GM12872 (cell line): ENCODE measurements around the gene MAML2.
A peak's percentile ranks its signal among the peaks of the same experiment; 100 is the strongest.

Source experiments
- CTCF ChIP-seq: IDR thresholded peaks from 3 replicates; pipeline ENCODE4 v1.5.1; 2011; ENCODE audit warnings: low read depth, mild to moderate bottlenecking, low read length, moderate library complexity; ENCODE audit not compliant: insufficient read depth

MAML2 gene

GRCh38 chr11:96357794-96358193 lies 14.8 kb upstream of the MAML2 start:
- no peak for TF ChIP-seq CTCF

- TF ChIP-seq CTCF = no peak
Measured at GRCh38 chr11:96356848-96357247, 13.9 kb upstream of the MAML2 start.

- TF ChIP-seq CTCF = no peak
Measured at GRCh38 chr11:96342014-96342960, 708 bp downstream of the MAML2 start.

GRCh38 chr11:96341211-96342013 lies 1.6 kb downstream of the MAML2 start:
- TF ChIP-seq CTCF = peak; percentile 68

- TF ChIP-seq CTCF = no peak
Measured at GRCh38 chr11:96340555-96340885, 2.5 kb downstream of the MAML2 start.

GRCh38 chr11:96339706-96340554 lies 3.1 kb downstream of the MAML2 start:
- no peak for TF ChIP-seq CTCF
